GM21529 (cell line): ENCODE results near the gene RND2.
"Not testable (repeated sequence)": the region's sequence is repeated elsewhere in the genome, so short reads cannot be mapped to it uniquely, and the experiment has no call there.

Experiments used
- ATAC-seq: cut with Tn5 transposase; IDR thresholded peaks from one replicate; pipeline ENCODE4 v1.9.1; 2021; ENCODE audit not compliant: unreplicated experiment

Gene RND2

DNA sequence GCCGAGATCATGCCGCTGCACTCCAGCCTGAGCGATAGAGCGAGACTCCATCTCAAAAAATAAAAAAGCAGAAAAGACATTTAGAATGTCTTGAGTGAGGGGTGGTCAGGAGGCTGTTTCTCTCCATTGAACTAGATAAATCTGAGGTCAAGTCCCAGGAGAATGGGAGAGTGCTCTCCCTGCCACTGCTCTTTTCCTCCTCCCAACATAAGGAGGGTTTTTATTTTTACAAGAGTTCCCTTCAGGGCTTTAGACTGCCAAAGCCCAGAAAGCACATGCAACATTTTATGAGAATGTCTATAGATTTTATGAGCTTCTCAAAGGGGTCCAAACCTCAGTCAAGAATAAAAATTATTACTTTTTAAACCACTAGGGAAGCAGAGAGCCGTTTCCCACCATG lies 1.6 kb downstream of the RND2 start:
- ATAC-seq, result no peak

DNA sequence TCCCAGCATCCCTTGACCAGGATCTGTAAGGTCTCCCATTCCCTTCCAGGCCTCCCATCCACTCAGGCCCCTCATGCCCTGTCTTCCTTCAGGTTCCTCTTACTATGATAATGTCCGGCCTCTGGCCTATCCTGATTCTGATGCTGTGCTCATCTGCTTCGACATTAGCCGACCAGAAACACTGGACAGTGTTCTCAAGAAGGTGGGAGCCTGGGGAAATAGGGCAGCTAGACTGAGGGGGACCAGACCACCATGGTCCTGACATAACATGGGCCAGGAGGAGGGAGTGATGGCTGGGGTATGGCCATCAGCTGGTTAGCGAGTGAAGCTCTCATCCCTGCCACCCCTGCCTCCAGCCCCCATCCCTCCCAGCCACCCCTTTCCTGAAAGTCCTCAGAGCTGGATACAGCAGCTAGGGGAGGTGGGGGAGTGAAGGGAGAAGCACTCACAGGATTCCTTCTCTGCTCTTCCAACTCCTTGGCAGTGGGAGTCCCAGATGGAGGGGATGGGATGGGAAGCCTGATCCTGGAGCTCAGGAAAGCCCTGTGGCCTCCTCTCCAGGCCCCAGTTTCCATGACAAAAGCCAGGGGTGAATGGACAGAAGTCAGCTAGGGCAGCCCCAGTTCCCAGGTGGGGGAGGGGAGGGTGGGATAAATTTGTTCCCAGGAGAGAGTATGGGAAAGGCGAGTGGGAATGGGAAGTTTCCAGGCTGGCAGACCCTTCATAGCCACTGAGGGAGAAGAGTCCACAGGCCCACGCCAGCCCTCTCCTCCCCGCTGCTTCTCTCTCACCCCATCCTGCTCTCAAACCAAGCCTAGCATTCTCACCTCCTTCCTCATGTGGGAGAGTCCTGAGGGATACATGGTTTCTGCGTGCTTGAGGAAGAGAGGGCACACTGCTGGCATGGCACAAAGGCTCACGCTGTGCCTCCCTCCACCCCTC lies 2.3 kb downstream of the RND2 start:
- no peak for ATAC-seq

DNA sequence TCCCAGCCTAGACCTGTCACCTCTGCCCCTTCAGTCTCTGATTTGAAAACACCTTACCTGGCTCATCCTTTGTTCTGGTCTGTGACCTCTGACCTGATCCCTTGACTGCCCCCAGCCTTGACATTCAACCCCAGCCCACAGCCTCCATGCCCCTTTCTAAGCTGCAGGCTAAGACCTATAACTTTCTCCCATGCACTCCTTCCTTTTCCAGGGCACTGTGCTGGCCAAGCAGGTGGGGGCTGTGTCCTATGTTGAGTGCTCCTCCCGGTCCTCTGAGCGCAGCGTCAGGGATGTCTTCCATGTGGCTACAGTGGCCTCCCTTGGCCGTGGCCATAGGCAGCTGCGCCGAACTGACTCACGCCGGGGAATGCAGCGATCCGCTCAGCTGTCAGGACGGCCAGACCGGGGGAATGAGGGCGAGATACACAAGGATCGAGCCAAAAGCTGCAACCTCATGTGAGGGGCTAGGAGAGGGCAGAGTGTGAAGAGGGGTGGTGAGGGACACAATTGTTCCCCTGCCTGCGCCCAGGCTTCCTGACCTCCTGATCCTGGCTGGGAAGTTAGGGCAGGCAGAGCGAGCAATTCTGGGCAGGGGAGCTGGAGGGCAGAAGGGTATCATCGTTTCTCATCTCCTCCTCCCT lies 3.3 kb downstream of the RND2 start:
- ATAC-seq, result no peak

DNA sequence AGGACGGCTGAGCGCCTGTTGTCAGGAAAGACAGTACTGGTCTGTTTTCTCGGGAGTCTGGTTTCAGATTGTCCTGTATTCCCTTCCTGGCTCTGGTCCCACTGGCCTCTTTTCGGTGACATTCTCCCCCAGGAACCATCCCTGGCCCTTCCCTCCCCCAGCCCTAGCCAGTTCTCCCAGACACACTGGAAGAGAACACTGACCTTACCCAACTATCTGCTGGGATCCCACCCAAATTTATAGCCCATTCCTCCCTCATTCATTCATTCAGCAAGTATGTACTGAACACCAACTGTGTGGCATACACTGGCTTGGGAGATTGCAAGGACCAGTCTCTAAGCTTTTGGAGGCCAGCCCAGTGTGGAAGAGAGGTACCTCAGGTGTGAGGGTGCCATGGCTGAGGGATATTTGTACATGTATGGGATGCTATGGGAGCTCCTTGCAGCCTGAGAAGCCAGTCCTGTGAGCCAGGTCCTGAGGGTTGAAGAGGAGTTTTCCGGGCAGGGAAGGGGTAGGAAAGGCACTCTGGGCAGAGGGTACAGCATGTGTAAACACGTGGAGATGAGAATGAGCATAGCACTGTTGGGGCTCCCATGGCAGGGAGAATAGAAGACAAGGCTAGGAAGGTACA lies 5.2 kb downstream of the RND2 start:
- ATAC-seq, result no peak

DNA sequence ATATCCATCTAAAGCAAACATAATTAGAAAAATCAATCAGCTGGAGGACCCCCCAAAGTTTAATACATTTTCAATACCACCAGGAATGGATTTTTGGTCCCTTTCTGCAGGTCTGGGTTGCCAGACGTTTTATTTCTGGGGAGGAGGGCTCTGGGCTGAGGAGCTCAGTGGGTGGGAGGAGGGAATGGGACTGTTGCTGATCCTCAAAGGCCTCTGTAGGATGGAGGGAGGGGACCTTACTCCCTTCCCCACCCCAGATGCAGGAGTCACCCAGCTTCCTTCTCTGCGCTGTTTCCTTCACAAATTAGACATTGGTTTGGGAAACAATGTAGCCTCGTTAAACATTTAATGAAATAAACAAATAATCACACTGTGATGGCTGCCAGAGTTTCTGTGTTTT lies 6.6 kb downstream of the RND2 start:
- ATAC-seq, result no peak

DNA sequence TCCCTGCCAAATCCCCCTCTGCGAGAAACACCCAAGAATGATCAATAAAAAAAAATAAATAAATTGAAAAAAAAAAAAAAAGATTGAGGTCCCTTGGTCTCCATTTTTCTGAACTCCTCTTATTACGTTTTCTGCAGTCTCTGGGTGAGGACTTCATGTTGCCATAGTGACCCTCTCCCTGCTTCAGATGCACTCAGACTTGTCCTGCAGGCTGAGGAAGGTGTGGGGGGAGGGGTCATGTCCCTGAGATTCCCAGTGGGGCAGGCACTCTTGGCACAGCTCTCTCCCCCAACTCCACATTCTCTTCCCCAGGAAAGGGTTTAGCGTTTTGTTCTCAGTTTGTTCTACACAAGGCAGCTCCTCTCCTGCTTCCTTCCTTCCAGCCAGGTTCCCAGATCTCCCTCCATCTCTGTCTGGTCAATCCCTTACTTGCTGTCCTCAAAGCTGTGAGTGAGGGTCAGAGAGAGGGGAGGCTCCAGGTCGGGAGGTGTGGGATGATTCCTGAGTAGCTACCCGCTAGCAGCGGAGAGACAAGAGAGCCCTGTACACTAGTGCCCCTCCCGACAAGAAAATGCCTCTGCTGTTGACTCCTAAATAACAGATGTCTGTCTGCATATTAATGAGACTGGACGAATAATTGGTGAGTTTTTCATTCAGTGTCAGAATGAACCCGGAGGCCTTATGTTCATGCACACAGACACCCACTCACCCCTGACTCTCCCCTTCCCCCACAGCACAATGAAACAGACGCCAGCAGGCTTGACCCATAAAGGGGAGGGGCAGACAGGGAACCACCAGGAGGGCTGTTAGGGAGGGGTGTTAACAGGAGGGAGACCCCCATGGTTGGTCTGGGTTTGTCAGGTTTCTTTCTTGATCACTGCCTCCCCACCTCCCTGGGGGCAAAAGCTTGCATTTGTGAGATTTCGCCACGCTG lies 9.2 kb downstream of the RND2 start:
- no peak for ATAC-seq

DNA sequence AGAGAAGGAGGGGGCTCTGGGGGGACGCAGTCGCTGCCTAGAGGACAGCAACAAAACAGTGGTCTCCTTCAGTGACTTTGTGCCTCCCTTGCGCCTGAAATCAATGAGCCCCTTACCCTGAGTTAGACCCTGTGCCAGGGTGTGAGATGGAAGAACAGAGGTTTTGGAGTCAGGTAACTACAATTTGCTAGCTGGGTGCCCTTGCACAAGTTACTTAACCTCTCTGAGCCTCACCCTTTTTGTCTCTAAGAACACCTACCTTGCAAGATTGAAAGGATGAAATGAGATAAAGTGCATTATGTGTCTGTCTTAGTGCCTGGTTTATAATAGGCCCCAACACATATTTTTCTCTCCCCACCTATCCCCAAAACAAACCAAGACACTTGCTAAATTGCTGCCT lies 9.9 kb downstream of the RND2 start:
- no peak for ATAC-seq

DNA sequence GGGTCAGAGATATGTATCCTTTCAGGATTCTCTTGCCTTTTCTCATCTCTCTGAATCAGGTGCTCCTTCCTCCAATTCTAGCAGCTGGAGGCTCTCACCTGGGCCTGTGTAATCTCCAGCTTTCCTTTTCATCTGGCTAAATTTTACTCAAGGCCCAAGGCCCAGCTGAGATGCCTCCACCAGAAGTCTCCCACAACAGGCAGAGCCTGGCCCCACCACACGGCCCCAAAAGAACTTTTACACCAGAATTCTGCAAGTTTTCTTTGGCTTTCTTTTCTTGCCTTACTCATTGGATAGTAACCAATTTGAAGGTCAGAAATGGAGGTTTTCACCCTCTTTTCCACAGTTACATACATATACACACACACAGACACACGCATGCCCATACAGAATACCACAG lies 14.6 kb downstream of the RND2 start:
- ATAC-seq, result no peak

DNA sequence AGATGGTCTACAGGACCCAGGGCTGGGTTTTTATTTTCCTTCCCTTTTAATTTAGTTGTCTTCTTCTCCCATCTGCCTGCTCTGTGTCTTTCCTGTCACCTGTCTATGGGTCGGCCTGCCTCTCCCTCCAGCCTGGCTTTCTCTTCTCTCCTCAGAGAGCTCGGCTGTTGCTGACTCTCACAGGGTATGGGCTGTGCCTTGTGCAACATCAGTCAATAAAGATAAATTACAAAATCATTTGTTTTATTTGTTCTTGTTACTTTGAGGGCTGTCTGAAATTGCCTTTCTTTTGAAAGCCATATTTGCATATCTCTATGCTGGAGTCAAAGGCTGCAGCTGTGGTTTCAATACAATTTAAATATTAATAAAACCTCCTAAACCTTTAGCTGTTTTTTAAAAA lies 15.6 kb downstream of the RND2 start:
- no peak for ATAC-seq

DNA sequence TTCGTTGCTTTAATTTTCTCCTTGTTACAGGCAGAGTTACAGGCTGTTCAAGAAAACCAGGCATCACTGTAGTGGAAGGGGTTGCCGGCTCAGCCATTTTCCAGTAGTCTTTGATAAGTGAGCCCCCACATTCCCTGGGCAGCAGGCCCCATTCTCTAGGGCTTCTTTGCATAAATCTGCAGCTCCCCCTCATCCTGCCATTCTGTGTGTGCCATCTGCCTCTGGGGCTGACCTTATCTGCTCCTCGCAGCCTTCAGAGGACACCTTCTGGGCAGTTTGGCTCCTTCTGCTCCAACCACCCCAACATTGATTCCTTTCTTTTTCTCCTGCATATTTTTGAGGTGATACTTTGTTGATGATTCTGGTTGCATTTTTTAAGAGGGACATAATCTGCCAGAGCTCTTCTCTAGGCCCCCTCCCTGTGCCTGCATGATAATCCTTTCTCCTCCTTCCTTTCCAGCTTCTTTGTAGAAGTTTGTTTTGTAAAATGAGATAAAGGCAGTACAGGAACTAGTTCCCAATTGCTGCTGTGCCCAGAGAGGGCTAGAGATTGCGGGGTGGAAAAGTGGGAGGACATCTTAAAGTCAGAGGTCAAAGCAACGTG lies 17.1 kb downstream of the RND2 start:
- ATAC-seq, result no peak

DNA sequence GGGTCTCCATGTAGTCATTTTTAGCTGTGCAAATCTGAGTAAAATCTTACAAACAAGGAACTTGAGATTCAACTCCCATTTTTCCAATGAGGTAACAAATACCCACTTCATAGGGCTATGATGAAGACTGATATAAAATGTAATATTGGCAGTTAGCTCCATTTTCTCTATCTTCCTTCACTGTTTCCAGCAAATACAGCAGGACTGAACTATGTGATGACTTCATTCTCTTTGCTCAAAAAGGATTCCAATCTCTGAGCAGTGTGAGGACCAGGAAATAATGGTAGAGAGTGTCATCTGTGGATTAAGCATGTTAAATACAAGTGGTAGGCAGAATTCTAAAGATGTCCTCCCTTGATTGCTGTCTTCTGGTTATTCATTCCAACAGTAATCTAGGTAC lies 18.3 kb downstream of the RND2 start:
- no peak for ATAC-seq

DNA sequence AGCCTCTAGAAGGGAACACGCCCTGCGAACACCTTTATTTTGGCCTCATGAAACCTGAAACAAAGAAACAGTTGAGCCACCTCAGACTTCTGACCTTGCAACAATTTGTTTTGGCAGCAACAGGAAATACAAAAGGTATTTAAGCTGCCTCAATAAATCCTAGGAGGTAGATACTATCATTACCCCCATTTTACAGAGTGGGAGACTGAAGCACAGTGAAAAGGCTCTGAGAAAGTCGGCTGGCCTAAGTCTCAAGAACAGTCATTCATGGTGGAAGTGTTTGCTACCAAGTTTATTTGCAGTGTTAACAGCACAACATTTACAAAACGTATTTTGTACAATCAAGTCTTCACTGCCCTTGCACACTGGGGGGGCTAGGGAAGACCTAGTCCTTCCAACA lies 19.0 kb downstream of the RND2 start:
- ATAC-seq, result no peak

DNA sequence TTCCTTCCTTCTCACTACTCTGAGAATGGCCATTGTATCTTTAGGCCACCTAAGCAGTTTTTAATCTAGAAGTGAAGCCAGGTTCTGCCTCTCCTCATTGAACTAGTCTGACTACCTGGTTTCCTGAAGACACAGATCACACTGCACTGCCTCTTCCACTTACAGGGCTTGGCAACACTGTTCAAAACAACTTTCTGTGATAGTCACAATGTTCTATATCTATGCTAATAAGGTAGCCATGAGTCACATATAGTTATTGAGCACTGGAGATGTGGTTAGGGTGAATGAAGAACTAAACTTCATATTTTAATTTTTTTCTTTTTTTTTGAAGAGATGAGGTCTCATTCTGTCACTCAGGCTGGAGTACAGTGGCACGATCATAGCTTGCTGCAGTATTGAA lies 26.9 kb downstream of the RND2 start:
- no peak for ATAC-seq

DNA sequence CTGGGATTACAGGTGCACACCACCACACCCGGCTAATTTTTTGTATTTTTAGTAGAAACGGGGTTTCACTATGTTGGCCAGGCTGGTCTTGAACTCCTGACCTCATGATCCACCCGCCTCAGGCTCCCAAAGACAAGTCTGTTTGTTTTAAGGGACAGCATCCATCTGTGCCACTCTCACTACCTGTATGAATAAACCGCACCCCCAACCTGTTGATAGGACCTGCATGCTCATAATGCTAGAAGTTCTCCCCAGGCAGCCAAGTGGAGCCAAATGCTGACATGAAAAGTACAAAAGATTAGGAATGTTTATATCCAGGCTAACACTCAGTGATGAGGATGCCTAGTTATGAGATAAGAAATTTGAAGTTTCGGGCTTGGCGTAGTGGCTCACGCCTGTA lies 28.0 kb downstream of the RND2 start:
- ATAC-seq, result not testable (repeated sequence)

DNA sequence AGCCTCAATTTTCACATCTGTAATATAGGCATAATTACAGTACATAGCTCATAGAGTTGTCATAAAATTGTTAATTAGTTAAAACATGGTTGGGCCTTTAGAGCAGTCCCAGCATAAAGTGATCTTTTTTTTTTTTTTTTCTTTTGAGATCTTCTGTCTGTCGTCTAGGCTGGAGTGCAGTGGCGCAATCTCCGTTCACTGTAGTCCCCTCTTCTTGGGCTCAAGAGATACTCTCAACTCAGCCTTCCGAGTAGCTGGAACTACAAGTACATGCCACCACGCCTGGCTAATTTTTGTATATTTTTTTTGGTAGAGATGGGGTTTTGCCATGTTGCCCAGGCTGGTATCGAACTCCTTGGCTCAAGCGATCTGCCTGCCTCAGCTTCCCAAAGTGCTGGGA lies 31.0 kb downstream of the RND2 start:
- ATAC-seq, result no peak

DNA sequence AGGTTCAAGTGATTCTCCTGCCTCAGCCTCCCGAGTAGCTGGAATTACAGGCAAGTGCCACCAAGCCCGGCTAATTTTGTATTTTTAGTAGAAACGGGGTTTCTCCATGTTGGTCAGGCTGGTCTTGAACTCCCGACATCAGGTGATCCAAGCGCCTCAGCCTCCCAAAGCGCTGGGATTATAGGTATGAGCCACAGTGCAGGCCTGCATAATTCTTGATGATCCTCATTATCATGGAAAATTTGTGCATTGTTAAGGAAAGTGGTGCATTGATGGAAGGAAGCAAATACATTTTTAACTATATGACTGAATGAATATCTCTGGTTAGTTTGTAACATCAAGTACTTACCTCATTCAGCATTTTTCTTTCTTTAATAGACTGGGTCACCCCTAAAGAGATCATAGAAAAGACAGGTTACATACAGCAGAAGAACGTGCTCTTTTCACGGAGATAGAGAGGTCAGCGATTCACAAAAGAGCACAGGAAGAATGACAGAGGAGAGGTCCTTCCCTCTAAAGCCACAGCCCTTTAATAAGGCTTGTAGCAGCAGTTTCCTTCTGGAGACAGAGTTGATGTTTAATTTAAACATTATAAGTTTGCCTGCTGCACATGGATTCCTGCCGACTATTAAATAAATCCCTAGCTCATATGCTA lies 38.1 kb downstream of the RND2 start:
- no peak for ATAC-seq

DNA sequence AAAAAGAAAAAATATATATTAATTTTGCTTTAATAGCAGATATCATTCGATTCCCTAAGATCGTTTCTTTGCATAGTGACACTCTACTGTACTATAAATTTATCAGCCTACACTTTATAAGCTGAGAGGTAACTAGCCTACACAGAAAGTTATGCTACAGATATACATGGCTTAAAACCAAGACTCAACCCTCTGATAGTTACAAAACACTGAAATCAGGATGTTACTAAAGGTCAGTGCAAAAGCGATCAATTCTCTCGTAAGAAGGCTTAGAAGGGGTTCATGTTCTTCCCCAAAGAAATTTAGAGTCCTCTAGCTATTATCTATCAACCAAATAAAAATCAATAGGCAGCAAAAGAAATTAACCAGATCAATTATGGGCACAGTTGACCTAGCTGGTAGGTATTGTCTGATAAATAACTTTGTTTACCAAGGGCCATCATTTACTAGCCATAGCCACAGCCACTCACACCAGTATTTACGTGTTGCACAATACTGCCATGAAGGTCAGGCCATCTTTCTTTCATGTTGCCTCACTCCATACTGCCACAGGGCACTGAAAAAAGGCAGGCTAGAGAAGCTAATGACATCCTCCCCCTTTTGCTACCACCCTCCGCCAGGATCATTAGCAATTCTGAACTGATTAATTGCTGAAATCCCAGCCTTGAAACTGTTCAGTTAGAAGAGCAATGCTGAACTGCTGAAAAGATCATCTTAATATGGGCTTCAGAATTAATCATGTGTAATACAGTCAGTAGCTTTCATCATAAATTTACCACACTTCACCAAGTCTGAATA lies 43.7 kb downstream of the RND2 start:
- no peak for ATAC-seq

DNA sequence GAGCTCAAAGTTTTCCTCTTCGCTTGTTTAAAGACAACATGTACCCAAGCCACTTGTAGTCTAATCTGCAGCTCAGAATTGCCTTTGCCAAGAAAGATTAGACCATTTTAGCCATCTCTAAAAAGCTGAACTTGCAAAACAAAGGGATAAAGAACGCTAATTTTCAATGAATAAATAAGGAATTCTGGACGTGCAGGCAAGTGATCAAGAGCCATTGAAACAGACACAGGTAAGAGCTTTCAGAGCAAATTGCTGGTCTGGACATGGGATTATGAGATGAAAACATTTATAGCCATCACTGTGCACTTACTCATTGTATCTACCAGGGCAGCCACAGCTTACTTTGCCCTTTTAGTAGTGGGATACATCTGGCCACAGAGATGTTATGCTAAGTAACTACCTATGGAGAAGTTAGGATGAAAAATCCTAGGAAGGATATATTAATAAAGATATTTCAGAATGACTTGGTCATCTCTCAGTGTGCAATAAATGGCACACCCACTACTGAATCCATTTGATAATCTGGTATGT lies 44.4 kb downstream of the RND2 start:
- no peak for ATAC-seq

DNA sequence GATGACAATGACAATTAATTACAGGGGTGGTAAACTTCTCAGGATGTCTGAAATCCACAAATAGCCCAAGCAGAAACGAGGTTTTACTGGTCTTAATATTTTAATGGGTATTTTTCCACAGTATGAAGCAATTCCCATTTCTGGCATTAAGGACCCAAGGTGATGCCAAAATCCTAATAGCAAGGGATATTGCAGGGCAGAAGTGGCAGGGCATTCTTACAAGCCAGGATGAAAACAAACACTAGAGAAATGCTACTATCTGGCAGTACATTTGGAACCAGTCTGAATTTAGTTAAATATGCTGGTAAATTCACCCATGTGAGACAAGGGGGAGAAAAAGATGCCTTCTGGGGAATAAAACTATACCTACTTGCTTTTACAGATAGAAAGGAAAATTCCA lies 45.2 kb downstream of the RND2 start:
- no peak for ATAC-seq
